ENCODE data around the gene EXTL1. TPM values are rescaled to one million over a fixed set of nuclear protein-coding genes. Genes with fewer than 3 reads are reported as not detected.

Gene EXTL1
- total RNA-seq, 1 experiment from 2014 or later = 0.15 TPM

DNA sequence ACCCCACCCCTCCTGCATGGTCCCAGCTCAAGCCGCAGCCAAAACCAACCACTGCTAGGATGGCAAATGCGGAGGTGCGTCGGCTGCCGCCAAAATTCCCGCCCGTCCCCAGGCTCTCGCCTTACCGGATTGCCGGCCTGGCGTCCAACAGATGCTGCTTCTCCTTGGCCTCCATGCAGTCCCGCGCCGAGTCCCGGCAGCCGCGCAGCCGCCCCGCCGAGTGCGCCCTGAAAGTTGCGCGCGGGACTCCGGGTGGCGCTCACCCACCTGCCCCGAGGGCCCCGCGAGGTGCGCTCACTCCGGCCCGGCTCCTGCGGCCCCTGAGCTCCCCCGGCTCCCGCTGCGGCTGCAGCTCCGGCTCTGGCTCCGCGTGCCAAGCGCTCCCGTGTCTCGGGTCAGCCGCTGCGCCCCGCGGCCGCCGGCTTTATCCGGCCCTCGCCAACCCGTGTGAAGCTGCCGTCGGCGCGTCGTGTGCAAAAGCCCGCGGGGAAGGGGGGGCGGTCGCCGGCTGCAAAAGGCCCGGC lies 24.2 kb downstream of the EXTL1 start, which contains the start of gene SLC30A2:
Gene SLC30A2 (minus strand): TSS at position 397 of the 524 bp plus-strand sequence. CDS start 222 bp downstream, at position 175.
- Histone ChIP-seq H3K4me3 (replicated peaks in 1 of 2; ENCODE audit: low read depth in 1 of 2, low read length in 2 of 2) (no peak within 1 kb of the TSS), H3K27me3 (ENCODE audit: insufficient read depth, low read length) (no peaks in the 10 kb centered on the region)
- intact Hi-C loops (cut with micrococcal nuclease) = no loop called here

More for the DNA sequence above, 24.2 kb downstream of the EXTL1 start, which contains the start of gene SLC30A2:
- DNase-seq (ENCODE audit: low read depth, low spot score) = no peak
- Histone ChIP-seq H3K9ac (ENCODE audit: low read length) (no peak within 1 kb of the TSS), H3K9me2 (ENCODE audit: insufficient read depth) (no peaks in the 10 kb centered on the region), H3K4me2 (ENCODE audit: low read length) (no peak within 1 kb of the TSS), H3K4me1 (ENCODE audit: control insufficient read depth in 1 of 2, insufficient read depth in 2 of 2, low read length in 2 of 2) (no peaks in the 10 kb centered on the region), H2AFZ (ENCODE audit: low read depth, low read length, poor library complexity, severe bottlenecking) (no peak within 1 kb of the TSS), H3K36me3 (ENCODE audit: control insufficient read depth in 1 of 2, insufficient read depth in 2 of 2, low read length in 2 of 2) (no peaks in the 10 kb centered on the region), H3K9me3 (ENCODE audit: control insufficient read depth in 1 of 2, insufficient read depth in 1 of 2, low read depth in 1 of 2, low read length in 2 of 2) (no peaks in the 10 kb centered on the region), H3K27ac (ENCODE audit: low read depth, low read length) (no peak within 1 kb of the TSS), H3K79me2 (ENCODE audit: insufficient read depth, low read length) (no peaks in the 10 kb centered on the region), H4K20me1 (ENCODE audit: insufficient read depth) (no peaks in the 10 kb centered on the region)
- TF ChIP-seq ELF1 (IDR thresholded peaks at IDR 0.05; ENCODE audit: borderline replicate concordance, low read depth) (no peak), POLR2AphosphoS5 (IDR thresholded peaks at IDR 0.05; ENCODE audit: low read depth, low read length) (no peak), FOSL1 (IDR thresholded peaks at IDR 0.05; ENCODE audit: low read depth) (no peak), CTCF (IDR thresholded peaks at IDR 0.05 in 2 of 3, conservative IDR thresholded peaks at IDR 0.05 in 1 of 3; ENCODE audit: borderline replicate concordance in 1 of 3, insufficient read depth in 1 of 3, low read depth in 2 of 3, low read length in 2 of 3) (no peak), SIN3A (IDR thresholded peaks at IDR 0.05; ENCODE audit: low read depth) (no peak), EGR1 (IDR thresholded peaks at IDR 0.05; ENCODE audit: low read depth) (no peak), POLR2A (IDR thresholded peaks at IDR 0.05; ENCODE audit: borderline replicate concordance, extremely low read depth, insufficient read depth, insufficient read length) (no peak), CBX3 (IDR thresholded peaks at IDR 0.05; ENCODE audit: low read depth) (no peak), YY1 (IDR thresholded peaks at IDR 0.05; ENCODE audit: extremely low read depth, insufficient replicate concordance, low read depth, low read length) (no peak), CEBPB (IDR thresholded peaks at IDR 0.05; ENCODE audit: low read depth) (no peak), ZFX (IDR thresholded peaks at IDR 0.05) (no peak), ATF3 (IDR thresholded peaks at IDR 0.05) (no peak), EZH2 (IDR thresholded peaks at IDR 0.05) (no peak), EZH2phosphoT487 (IDR thresholded peaks at IDR 0.05; ENCODE audit: borderline replicate concordance) (no peak), JUND (IDR thresholded peaks at IDR 0.05) (no peak)
- TF ChIP-seq, protein P1, sequence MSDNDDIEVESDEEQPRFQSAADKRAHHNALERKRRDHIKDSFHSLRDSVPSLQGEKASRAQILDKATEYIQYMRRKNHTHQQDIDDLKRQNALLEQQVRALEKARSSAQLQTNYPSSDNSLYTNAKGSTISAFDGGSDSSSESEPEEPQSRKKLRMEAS (IDR thresholded peaks at IDR 0.05) = no peak
- TF ChIP-seq, protein P2, sequence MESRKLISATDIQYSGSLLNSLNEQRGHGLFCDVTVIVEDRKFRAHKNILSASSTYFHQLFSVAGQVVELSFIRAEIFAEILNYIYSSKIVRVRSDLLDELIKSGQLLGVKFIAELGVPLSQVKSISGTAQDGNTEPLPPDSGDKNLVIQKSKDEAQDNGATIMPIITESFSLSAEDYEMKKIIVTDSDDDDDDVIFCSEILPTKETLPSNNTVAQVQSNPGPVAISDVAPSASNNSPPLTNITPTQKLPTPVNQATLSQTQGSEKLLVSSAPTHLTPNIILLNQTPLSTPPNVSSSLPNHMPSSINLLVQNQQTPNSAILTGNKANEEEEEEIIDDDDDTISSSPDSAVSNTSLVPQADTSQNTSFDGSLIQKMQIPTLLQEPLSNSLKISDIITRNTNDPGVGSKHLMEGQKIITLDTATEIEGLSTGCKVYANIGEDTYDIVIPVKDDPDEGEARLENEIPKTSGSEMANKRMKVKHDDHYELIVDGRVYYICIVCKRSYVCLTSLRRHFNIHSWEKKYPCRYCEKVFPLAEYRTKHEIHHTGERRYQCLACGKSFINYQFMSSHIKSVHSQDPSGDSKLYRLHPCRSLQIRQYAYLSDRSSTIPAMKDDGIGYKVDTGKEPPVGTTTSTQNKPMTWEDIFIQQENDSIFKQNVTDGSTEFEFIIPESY (IDR thresholded peaks at IDR 0.05; ENCODE audit: extremely low read depth, insufficient replicate concordance, low read length) = no peak
- POLR2A ChIA-PET = no interaction called here
- RAD21 ChIA-PET (ENCODE audit: low non-redundant PET in 1 of 2, low total read pairs in 2 of 2, uncharacterized antibody in 2 of 2, unreplicated experiment in 2 of 2) = no interaction called here
- CTCF ChIA-PET = interaction anchor here (2.5 kb wide), 1 partner anchor 10 kb away, joined by 7 read pairs; no protein-coding TSS in a partner anchor
- ATAC-seq = no peak
- BruUV-seq (replicated peaks) = no TSS peak
